ENCODE measurements around the gene TMIGD3.
A peak's percentile ranks its signal among the peaks of the same experiment; 100 is the strongest.

TMIGD3 gene

GRCh38 chr1:111507411-111508201 is 4.2 kb upstream of the TMIGD3 start:
- peak in 1 of 2 experiments; percentile 43 for DNase-seq

- DNase-seq: no peak
Observed at GRCh38 chr1:111506561-111506960, 3.1 kb upstream of the TMIGD3 start.

GRCh38 chr1:111505641-111506119 is 2.2 kb upstream of the TMIGD3 start:
- no peak for DNase-seq

GRCh38 chr1:111504097-111504496 is 664 bp upstream of the TMIGD3 start:
- DNase-seq: no peak

GRCh38 chr1:111501645-111502044 is 1.8 kb downstream of the TMIGD3 start:
- DNase-seq: no peak

- DNase-seq: no peak
Observed at GRCh38 chr1:111499026-111499785, 4.2 kb downstream of the TMIGD3 start.

GRCh38 chr1:111497592-111497991 is 5.8 kb downstream of the TMIGD3 start:
- no peak for DNase-seq

GRCh38 chr1:111496398-111496797 is 7.0 kb downstream of the TMIGD3 start:
- DNase-seq: no peak

GRCh38 chr1:111491070-111491469 is 12.4 kb downstream of the TMIGD3 start:
- no peak for DNase-seq

- no peak for DNase-seq
Observed at GRCh38 chr1:111490220-111490619, 13.2 kb downstream of the TMIGD3 start.

GRCh38 chr1:111489604-111490003 is 13.8 kb downstream of the TMIGD3 start:
- no peak for DNase-seq

GRCh38 chr1:111488669-111489068 is 14.8 kb downstream of the TMIGD3 start:
- no peak for DNase-seq

- DNase-seq: no peak
Observed at GRCh38 chr1:111487133-111487532, 16.3 kb downstream of the TMIGD3 start.

GRCh38 chr1:111486431-111486830 is 17.0 kb downstream of the TMIGD3 start:
- DNase-seq: no peak

- no peak for DNase-seq
Observed at GRCh38 chr1:111484391-111485026, 18.9 kb downstream of the TMIGD3 start.

GRCh38 chr1:111483876-111484275 is 19.6 kb downstream of the TMIGD3 start:
- DNase-seq: no peak

GRCh38 chr1:111483166-111483565 is 20.3 kb downstream of the TMIGD3 start:
- no peak for DNase-seq

GRCh38 chr1:111481387-111482221 is 21.8 kb downstream of the TMIGD3 start:
- DNase-seq: peak; percentile 20 to 76

GRCh38 chr1:111480674-111481073 is 22.8 kb downstream of the TMIGD3 start:
- DNase-seq: no peak

- DNase-seq: no peak
Observed at GRCh38 chr1:111476761-111477309, 26.6 kb downstream of the TMIGD3 start.

GRCh38 chr1:111476214-111476613 is 27.2 kb downstream of the TMIGD3 start:
- DNase-seq: no peak

GRCh38 chr1:111475701-111476100 is 27.7 kb downstream of the TMIGD3 start:
- DNase-seq: no peak
